K562 (cell line): ENCODE data around the gene BRAP. TPM values are rescaled to one million over a fixed set of nuclear protein-coding genes. Genes with fewer than 3 reads are reported as not detected.

Experiments used
- ATAC-seq: fragments of 200-7000 bp; cut with Tn5 transposase; 3 replicates; pipeline ENCODE4 v1.9.1; 2020; ENCODE audit warnings: moderate library complexity
- BruUV-seq: library from RNA; stranded (reverse); fragments of 400-500 nt; replicated peaks from 2 replicates; lab custom pipeline; 2021; lab: Mats Ljungman, UMichigan
- CTCF ChIA-PET: fragments of 300-600 bp; formaldehyde crosslinking; extraction: SDS; loops from one replicate; lab custom pipeline; 2021; ENCODE audit warnings: low intra/inter-chr PET ratio; lab: Yijun Ruan, JAX
- POLR2A ChIA-PET: fragments of 300-600, 350-650 bp; sonication (Branson Sonifier 250); formaldehyde crosslinking; extraction: SDS; loops from one replicate; lab custom pipeline; 2021; ENCODE audit warnings: antibody characterized with exemption, inconsistent platforms; lab: Yijun Ruan, JAX
- DNase-seq, 4 experiments: peaks; one replicate each; pipeline versions ENCODE4 v3.0.0 to v3.0.0-alpha.2; 2011 to 2018; ENCODE audit warnings: low spot score in 3 of 4, mixed read lengths in 3 of 4; ENCODE audit errors: extremely low read depth in 1 of 4
- FAIRE-seq: peaks from 2 replicates; lab custom pipeline; 2011; peaks lifted over from hg19 to GRCh38; lab: Jason Lieb, UNC
- H2AFZ ChIP-seq: 2 replicates; pipeline ENCODE4 v1.6.0; 2011; ENCODE audit warnings: low read depth, low read length, control low read depth, inconsistent platforms
- H3K27ac ChIP-seq: fragments of 200-600 bp; 3 replicates; pipeline ENCODE4 v1.8.0; 2011; ENCODE audit warnings: low read depth, mild to moderate bottlenecking, control low read depth, inconsistent platforms, low read length, moderate library complexity, mixed read lengths; ENCODE audit errors: extremely low read depth
- H3K27me3 ChIP-seq, 2 experiments: fragments of 300-600 bp in 1 of 2; 2 replicates in 1 of 2; 3 replicates in 1 of 2; pipeline versions ENCODE4 v1.6.0 to v1.8.0; 2011; ENCODE audit warnings: inconsistent platforms in 2 of 2, low read length in 2 of 2, mild to moderate bottlenecking in 1 of 2, mixed read lengths in 1 of 2, moderate library complexity in 1 of 2; ENCODE audit not compliant: control insufficient read depth in 2 of 2, insufficient read depth in 2 of 2
- H3K36me3 ChIP-seq: fragments of 300-600 bp; 3 replicates; pipeline ENCODE4 v1.8.0; 2011; ENCODE audit warnings: mild to moderate bottlenecking, low read length, inconsistent platforms; ENCODE audit not compliant: control insufficient read depth, insufficient read depth
- H3K4me1 ChIP-seq, 2 experiments: fragments of 200-600 bp in 1 of 2; replicated peaks in 1 of 2; 2 replicates in 1 of 2; 3 replicates in 1 of 2; pipeline versions ENCODE4 v1.5.1 to v1.8.0; 2011; ENCODE audit warnings: inconsistent platforms in 2 of 2, low read length in 2 of 2, mild to moderate bottlenecking in 1 of 2, mixed read lengths in 1 of 2, moderate library complexity in 1 of 2; ENCODE audit not compliant: control insufficient read depth in 2 of 2, insufficient read depth in 2 of 2
- H3K4me2 ChIP-seq: 2 replicates; pipeline ENCODE4 v1.6.1; 2011; ENCODE audit warnings: low read length, control low read depth, inconsistent platforms, mixed read lengths; ENCODE audit not compliant: insufficient read depth
- H3K4me3 ChIP-seq: fragments of 200-600 bp; sonication (generic), shearing (Covaris generic); 2 replicates; pipeline ENCODE4 v1.5.1; 2016; ENCODE audit warnings: control low read depth, inconsistent platforms
- H3K79me2 ChIP-seq: fragments of 200-600 bp; 3 replicates; pipeline ENCODE4 v1.8.0; 2011; ENCODE audit warnings: low read length, inconsistent platforms; ENCODE audit not compliant: control insufficient read depth, insufficient read depth
- H3K9ac ChIP-seq, 2 experiments: 2 replicates each; pipeline versions ENCODE4 v1.6.0 to v1.6.1; 2011; ENCODE audit warnings: low read depth in 2 of 2, low read length in 2 of 2, control low read depth in 1 of 2, inconsistent platforms in 1 of 2, mild to moderate bottlenecking in 1 of 2, mixed read lengths in 1 of 2; ENCODE audit not compliant: insufficient read depth in 1 of 2
- H3K9me1 ChIP-seq: one replicate; pipeline ENCODE4 v1.6.0; 2011; ENCODE audit warnings: inconsistent platforms, mild to moderate bottlenecking, low read length, moderate library complexity; ENCODE audit not compliant: control insufficient read depth, insufficient read depth
- H3K9me3 ChIP-seq: replicated peaks from 2 replicates; pipeline ENCODE4 v1.5.1; 2011; ENCODE audit warnings: low read depth, low read length, inconsistent platforms; ENCODE audit not compliant: control insufficient read depth, insufficient read depth
- H4K20me1 ChIP-seq: replicated peaks from 2 replicates; pipeline ENCODE4 v1.6.1; 2011; ENCODE audit warnings: low read length, inconsistent platforms, mixed read lengths; ENCODE audit not compliant: control insufficient read depth, insufficient read depth
- CBX3 ChIP-seq, 2 experiments: IDR thresholded peaks; 1 replicate in 1 of 2; 2 replicates in 1 of 2; pipeline ENCODE4 v1.6.1; 2012; ENCODE audit warnings: inconsistent platforms in 2 of 2, low read length in 2 of 2, borderline replicate concordance in 1 of 2, control low read depth in 1 of 2
- HINFP ChIP-seq: fragments of 450-650 bp; conservative IDR thresholded peaks from 2 replicates; pipeline ENCODE4 v1.6.1; 2016; ENCODE audit warnings: missing genetic modification characterization, low read depth, mild to moderate bottlenecking, control low read depth, missing compliant biosample characterization
- HNRNPUL1 ChIP-seq: fragments of 200-400 bp; formaldehyde crosslinking; IDR thresholded peaks from 2 replicates; pipeline ENCODE4 v1.6.1; 2017; ENCODE audit warnings: low read length
- MBD2 ChIP-seq: sonication (generic); IDR thresholded peaks from 2 replicates; pipeline ENCODE4 v1.6.1; 2016; ENCODE audit warnings: low read depth, borderline replicate concordance
- MCM2 ChIP-seq: fragments of 450-650 bp; IDR thresholded peaks from 2 replicates; pipeline ENCODE4 v1.6.1; 2017; ENCODE audit warnings: low read depth, mild to moderate bottlenecking
- NFIC ChIP-seq: fragments of 450-650 bp; IDR thresholded peaks from 2 replicates; pipeline ENCODE4 v1.6.1; 2017; ENCODE audit warnings: mild to moderate bottlenecking, inconsistent platforms
- PHB ChIP-seq: fragments of 250-450 bp; sonication (Bioruptor Pico); IDR thresholded peaks from 2 replicates; pipeline ENCODE4 v1.5.0; 2021
- PHTF2 ChIP-seq: fragments of 250-450 bp; sonication (Bioruptor Pico); IDR thresholded peaks from 2 replicates; pipeline ENCODE4 v1.5.0; 2021; ENCODE audit warnings: mild to moderate bottlenecking
- RNF2 ChIP-seq: sonication (generic); IDR thresholded peaks from 2 replicates; pipeline ENCODE4 v1.6.1; 2016
- SNIP1 ChIP-seq: fragments of 450-650 bp; IDR thresholded peaks from 2 replicates; pipeline ENCODE4 v1.7.1; 2017; ENCODE audit warnings: low read depth, mild to moderate bottlenecking
- SP2 ChIP-seq: IDR thresholded peaks from 2 replicates; pipeline ENCODE4 v1.6.1; 2011; ENCODE audit warnings: mild to moderate bottlenecking, low read depth, low read length, moderate library complexity; ENCODE audit not compliant: poor library complexity, severe bottlenecking; ENCODE audit errors: extremely low read depth
- SRF ChIP-seq, 2 experiments: fragments of 250-450, 450-650 bp in 1 of 2; sonication (Bioruptor Pico) in 1 of 2; sonication (generic) in 1 of 2; formaldehyde crosslinking; IDR thresholded peaks; 2 replicates each; pipeline versions ENCODE4 v1.5.0 to v1.5.1; 2020 to 2022; ENCODE audit warnings: mild to moderate bottlenecking in 1 of 2, missing genetic modification reagents in 1 of 2
- TARDBP ChIP-seq: fragments of 450-650 bp; IDR thresholded peaks from 2 replicates; pipeline ENCODE4 v1.6.1; 2016
- XRCC3 ChIP-seq: fragments of 450-650 bp; IDR thresholded peaks from 2 replicates; pipeline ENCODE4 v1.6.1; 2017; ENCODE audit warnings: mild to moderate bottlenecking, moderate library complexity
- ZNF121 ChIP-seq: sonication (generic); formaldehyde crosslinking; conservative IDR thresholded peaks from 2 replicates; pipeline ENCODE4 v1.8.0; 2022; ENCODE audit warnings: missing genetic modification reagents
- ZNF277 ChIP-seq: fragments of 250-450 bp; sonication (Bioruptor Pico); IDR thresholded peaks from 2 replicates; pipeline ENCODE4 v1.8.0; 2022; ENCODE audit warnings: inconsistent platforms, mild to moderate bottlenecking, moderate library complexity, borderline replicate concordance
- ZNF445 ChIP-seq: fragments of 250-450 bp; sonication (Bioruptor Pico); IDR thresholded peaks from 2 replicates; pipeline ENCODE4 v1.4.0; 2020; ENCODE audit warnings: low read depth, mild to moderate bottlenecking, moderate library complexity
- ZNF57 ChIP-seq: fragments of 450-650 bp; formaldehyde crosslinking; IDR thresholded peaks from 2 replicates; pipeline ENCODE4 v1.4.0; 2020; ENCODE audit warnings: mild to moderate bottlenecking, moderate library complexity
- ZNF696 ChIP-seq: fragments of 250-450 bp; sonication (Bioruptor Pico); conservative IDR thresholded peaks from 2 replicates; pipeline ENCODE4 v1.4.0; 2020; ENCODE audit warnings: mild to moderate bottlenecking, moderate library complexity
- ZNF79 ChIP-seq: fragments of 250-450 bp; sonication (Bioruptor Pico); IDR thresholded peaks from 2 replicates; pipeline ENCODE4 v1.4.0; 2020; ENCODE audit warnings: low read depth, mild to moderate bottlenecking, moderate library complexity
- WGBS: fragments of 100-300 bp; shearing (Covaris generic); methylation state at CpG from one replicate; pipeline ENCODE4 v1.1.6; 2016; ENCODE audit warnings: low coverage, mixed read lengths; ENCODE audit not compliant: insufficient coverage; ENCODE audit errors: missing lambda C conversion rate; 5-methylcytosine and 5-hydroxymethylcytosine counted together
- in situ Hi-C: fragments of 300-500 bp; cut with MboI; formaldehyde crosslinking; loops from 4 replicates; pipeline ENCODE4 v1.15.0; 2018; ENCODE audit warnings: inconsistent platforms, mixed read lengths
- intact Hi-C: fragments of 100-400 bp; cut with micrococcal nuclease; formaldehyde crosslinking; loops from 2 replicates; pipeline ENCODE4 v1.14.2; 2022
- polyA plus RNA-seq, 8 experiments: library from polyadenylated mRNA; depleted of rRNA in 4 of 8; stranded (reverse) in 5 of 8; unstranded in 3 of 8; fragments of >200 nt; fragmentation: Nextera tagmentation in 2 of 8; fragmentation: Illumina TruSeq in 1 of 8; extraction: Ambion mirVana in 2 of 8; extraction: Trizol in 1 of 8; gene quantifications; 2 replicates each; pipeline versions ENCODE4 v1.2.1 to v1.2.3, GENCODE V29; 2011 to 2014; ENCODE audit warnings: inconsistent platforms in 1 of 8, missing spikeins in 1 of 8
- total RNA-seq, 7 experiments: library from RNA; depleted of rRNA in 6 of 7; stranded (reverse); fragments of >200 nt in 6 of 7; fragmentation: Illumina TruSeq in 2 of 7; extraction: Trizol in 2 of 7; gene quantifications; 2 replicates each; pipeline versions ENCODE4 v1.2.1 to v1.2.3, GENCODE V29; 2011 to 2021; ENCODE audit warnings: low replicate concordance in 1 of 7

BRAP gene
- total and polyA plus RNA-seq, 9 of the 15 experiments (the other 6 are each of a cell fraction or from before 2014, with no cell fraction given) = 2.2 to 32.6 (median 27.5) TPM

GRCh38 chr12:111705672-111706071 is 19.9 kb upstream of the BRAP start (continued):
- TF ChIP-seq HINFP (tag) (no peak), TARDBP (no peak), CBX3 (IDR thresholded peaks at IDR 0.05; ENCODE audit: borderline replicate concordance in 1 of 2, low read length in 2 of 2) (no peak), PHTF2 (no peak), RNF2 (0 out of 2 replicates have a peak, but pooled peaks have one; percentile 40), ZNF445 (CRISPR knock-in tag) (no peak), MCM2 (no peak), ZNF696 (CRISPR knock-in tag) (no peak), ZNF57 (CRISPR knock-in tag) (no peak), SRF (CRISPR knock-in tag; IDR thresholded peaks at IDR 0.05) (no peak)
- TF ChIP-seq, all 486 proteins: peak for 41

GRCh38 chr12:111699962-111700361 is 14.2 kb upstream of the BRAP start:
- CTCF ChIA-PET = no interaction called here
- no peak overlapping the region for H3K9ac ChIP-seq
- H2AFZ ChIP-seq = no peak overlapping the region
- intact Hi-C loops = no loop called here
- no peaks in the 10 kb centered on the region for H3K9me3 ChIP-seq
- in situ Hi-C loops = no loop called here
- H3K4me2 ChIP-seq = no peak overlapping the region
- WGBS = 75% methylated on average over 2 of the region's 2 CpGs
- H3K79me2 ChIP-seq = no peaks in the 10 kb centered on the region
- H3K27me3 ChIP-seq = no peaks in the 10 kb centered on the region
- POLR2A ChIA-PET = interaction anchor here (0.6 to 1.3 kb wide), 3 partner anchors 14 to 52 kb away, joined by 3 read pairs; partner anchors contain the start of genes ACAD10 and BRAP
- BruUV-seq = no TSS peak
- no peaks in the 10 kb centered on the region for H3K4me1 ChIP-seq
- H3K36me3 ChIP-seq = peaks cover 32% of the 10 kb centered on the region; the same call in 1 of the 3 replicates
- TF ChIP-seq ZNF121 (CRISPR knock-in tag) (peak; percentile 74), HNRNPUL1 (no peak), PHB (no peak), MBD2 (no peak), XRCC3 (no peak), ZNF79 (CRISPR knock-in tag) (no peak), ZNF277 (CRISPR knock-in tag) (no peak), NFIC (peak; percentile 60; the same call in 1 of the 2 replicates), SP2 (no peak), SNIP1 (no peak)
- DNase-seq = no peak
- no peaks in the 10 kb centered on the region for H3K9me1 ChIP-seq
- H3K4me3 ChIP-seq = no peak overlapping the region
- ATAC-seq = no peak
- H3K27ac ChIP-seq = no peak overlapping the region
- no peaks in the 10 kb centered on the region for H4K20me1 ChIP-seq
- FAIRE-seq = no peak
